Esophagus squamous epithelium (tissue), 5 donors: ENCODE data around the gene PTPRN2. TPM values are rescaled to one million over a fixed set of nuclear protein-coding genes. Genes with fewer than 3 reads are reported as not detected.

Experiments used
- DNase-seq: peaks from one replicate; lab custom pipeline; 2025; lab: John Stamatoyannopoulos, UW
- H3K27ac ChIP-seq, 4 donors: fragments of 200-600 bp; sonication (generic); one replicate each; pipeline ENCODE4 v1.5.1; 2016 to 2019; ENCODE audit warnings: mild to moderate bottlenecking in 1 of 4
- H3K27me3 ChIP-seq, 4 donors: fragments of 200-600 bp; sonication (generic); 1 replicate in 3 of 4; 2 replicates in 1 of 4; pipeline versions ENCODE4 v1.5.1 to v1.6.0; 2017 to 2021; ENCODE audit warnings: antibody characterized with exemption in 1 of 4
- H3K36me3 ChIP-seq, 3 donors: fragments of 200-600 bp; sonication (generic); one replicate each; pipeline ENCODE4 v1.5.1; 2016 to 2019
- H3K4me1 ChIP-seq, 3 donors: fragments of 200-600 bp; sonication (generic); one replicate each; pipeline ENCODE4 v1.5.1; 2017 to 2019
- H3K4me3 ChIP-seq, 4 donors: fragments of 200-600 bp; sonication (generic); 1 replicate in 3 of 4; 2 replicates in 1 of 4; pipeline ENCODE4 v1.5.1; 2016 to 2019; ENCODE audit warnings: mild to moderate bottlenecking in 2 of 4, moderate library complexity in 1 of 4
- H3K9me3 ChIP-seq, 3 donors: fragments of 200-600 bp; sonication (generic); one replicate each; pipeline ENCODE4 v1.5.1; 2016 to 2019
- POLR2A ChIP-seq, 4 donors: fragments of 450-650 bp; IDR thresholded peaks; one replicate each; pipeline ENCODE4 v1.6.1; 2017; ENCODE audit warnings: antibody characterized with exemption in 4 of 4, mild to moderate bottlenecking in 4 of 4, moderate library complexity in 3 of 4
- WGBS, 2 donors: methylation state at CpG; one replicate each; pipeline ENCODE4 v1.1.5; 2018; 5-methylcytosine and 5-hydroxymethylcytosine counted together
- intact Hi-C: fragments of 100-400 bp; cut with DNase I; formaldehyde crosslinking; loops from one replicate; pipeline ENCODE4 v1.15.0; 2022
- total RNA-seq, 4 donors: library from RNA; depleted of rRNA; stranded (reverse); fragments of >200 nt; gene quantifications; one replicate each; pipeline ENCODE4 v1.1.0, GENCODE V29; 2016
- TF ChIP-seq, protein P1 (sequence below), 6 experiments: fragments of 450-650 bp in 4 of 6; fragments of 200-600 bp in 2 of 6; sonication (generic) in 2 of 6; IDR thresholded peaks; one replicate each; pipeline ENCODE4 v1.5.1; 2016 to 2019; ENCODE audit warnings: antibody characterized with exemption in 6 of 6, mild to moderate bottlenecking in 4 of 6, moderate library complexity in 4 of 6
- donor health status: DM: yes; HTN: yes; CAD: no.

Gene PTPRN2
- total RNA-seq, 4 donors from 2014 or later: 0.38 to 2.7 (median 1.0) TPM

- WGBS, 2 donors: 71% methylated on average over 9 to 22 of the region's 23 CpGs
- intact Hi-C loops: no loop called here
- H3K4me3 ChIP-seq: no peak overlapping the region
- peaks cover 0 to 11% (median 0%) of the 10 kb centered on the region in 3 donors for H3K9me3 ChIP-seq
- TF ChIP-seq, protein P1, sequence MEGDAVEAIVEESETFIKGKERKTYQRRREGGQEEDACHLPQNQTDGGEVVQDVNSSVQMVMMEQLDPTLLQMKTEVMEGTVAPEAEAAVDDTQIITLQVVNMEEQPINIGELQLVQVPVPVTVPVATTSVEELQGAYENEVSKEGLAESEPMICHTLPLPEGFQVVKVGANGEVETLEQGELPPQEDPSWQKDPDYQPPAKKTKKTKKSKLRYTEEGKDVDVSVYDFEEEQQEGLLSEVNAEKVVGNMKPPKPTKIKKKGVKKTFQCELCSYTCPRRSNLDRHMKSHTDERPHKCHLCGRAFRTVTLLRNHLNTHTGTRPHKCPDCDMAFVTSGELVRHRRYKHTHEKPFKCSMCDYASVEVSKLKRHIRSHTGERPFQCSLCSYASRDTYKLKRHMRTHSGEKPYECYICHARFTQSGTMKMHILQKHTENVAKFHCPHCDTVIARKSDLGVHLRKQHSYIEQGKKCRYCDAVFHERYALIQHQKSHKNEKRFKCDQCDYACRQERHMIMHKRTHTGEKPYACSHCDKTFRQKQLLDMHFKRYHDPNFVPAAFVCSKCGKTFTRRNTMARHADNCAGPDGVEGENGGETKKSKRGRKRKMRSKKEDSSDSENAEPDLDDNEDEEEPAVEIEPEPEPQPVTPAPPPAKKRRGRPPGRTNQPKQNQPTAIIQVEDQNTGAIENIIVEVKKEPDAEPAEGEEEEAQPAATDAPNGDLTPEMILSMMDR (IDR thresholded peaks at IDR 0.05): no peak
- TF ChIP-seq POLR2A (IDR thresholded peaks at IDR 0.05): no peak
- H3K27me3 ChIP-seq: peaks cover 0 to 10% (median 0%) of the 10 kb centered on the region in 4 donors
- DNase-seq: no peak
- H3K27ac ChIP-seq: no peak overlapping the region
- no peaks in the 10 kb centered on the region for H3K36me3 ChIP-seq
- no peaks in the 10 kb centered on the region for H3K4me1 ChIP-seq
Measured at GRCh38 chr7:157526913-157527634, 1060.5 kb downstream of the PTPRN2 start.

- peaks cover 0 to 2% (median 0%) of the 10 kb centered on the region in 3 donors for H3K9me3 ChIP-seq
- peaks cover 0 to 12% (median 0%) of the 10 kb centered on the region in 4 donors for H3K27me3 ChIP-seq
- DNase-seq: no peak
- no peaks in the 10 kb centered on the region for H3K36me3 ChIP-seq
- H3K4me3 ChIP-seq: no peak overlapping the region
- WGBS, 2 donors: 52 to 65% methylated on average over 24 to 25 of the region's 32 CpGs
- intact Hi-C loops: no loop called here
- no peak overlapping the region for H3K27ac ChIP-seq
- H3K4me1 ChIP-seq: no peaks in the 10 kb centered on the region
- TF ChIP-seq, protein P1 (IDR thresholded peaks at IDR 0.05): no peak
- no peak for TF ChIP-seq POLR2A (IDR thresholded peaks at IDR 0.05)
Measured at GRCh38 chr7:157526005-157526912, 1061.4 kb downstream of the PTPRN2 start.

DNA sequence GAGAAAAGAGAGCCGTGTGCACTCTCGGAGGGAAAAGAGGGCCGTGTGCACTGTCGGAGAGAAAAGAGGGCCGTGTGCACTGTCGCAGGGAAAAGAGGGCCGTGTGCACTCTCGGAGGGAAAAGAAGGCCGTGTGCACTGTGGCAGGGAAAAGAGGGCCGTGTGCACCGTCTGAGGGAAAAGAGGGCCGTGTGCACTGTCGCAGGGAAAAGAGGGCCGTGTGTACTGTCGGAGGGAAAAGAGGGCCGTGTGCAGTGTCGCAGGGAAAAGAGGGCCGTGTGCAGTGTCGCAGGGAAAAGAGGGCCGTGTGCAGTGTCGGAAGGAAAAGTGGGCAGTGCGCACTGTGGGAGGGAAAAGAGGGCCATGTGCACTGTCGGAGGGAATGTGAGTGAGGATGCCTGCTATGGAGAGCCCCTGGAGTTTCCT is 1062.1 kb downstream of the PTPRN2 start:
- intact Hi-C loops: no loop called here
- 81% methylated on average over 23 of the region's 23 CpGs for WGBS, 2 donors
- no peak overlapping the region for H3K27ac ChIP-seq
- no peak for DNase-seq
- no peaks in the 10 kb centered on the region for H3K4me1 ChIP-seq
- no peak overlapping the region for H3K4me3 ChIP-seq
- H3K9me3 ChIP-seq: no peaks in the 10 kb centered on the region
- H3K27me3 ChIP-seq: peaks cover 0 to 15% (median 0%) of the 10 kb centered on the region in 4 donors
- H3K36me3 ChIP-seq: no peaks in the 10 kb centered on the region
- TF ChIP-seq, protein P1 (IDR thresholded peaks at IDR 0.05): no peak
- no peak for TF ChIP-seq POLR2A (IDR thresholded peaks at IDR 0.05)

DNA sequence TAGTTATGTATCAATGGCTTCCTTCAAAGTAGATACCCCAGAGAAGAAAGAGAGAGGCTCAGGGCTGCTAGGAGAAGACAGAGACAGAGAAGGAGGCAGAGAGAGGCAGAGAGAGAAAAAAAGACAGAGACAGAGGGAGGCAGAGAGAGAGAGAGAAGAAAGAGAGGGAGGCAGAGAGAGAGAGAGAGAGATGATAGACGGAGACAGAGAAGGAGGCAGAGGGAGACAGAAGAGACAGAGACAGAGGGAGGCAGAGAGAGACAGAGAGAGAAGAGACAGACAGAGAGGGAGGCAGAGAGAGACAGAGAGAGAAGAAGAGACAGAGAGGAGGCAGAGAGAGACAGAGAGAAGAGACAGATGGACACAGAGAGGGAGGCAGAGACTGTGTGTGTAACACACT is 1062.9 kb downstream of the PTPRN2 start:
- H3K9me3 ChIP-seq: no peaks in the 10 kb centered on the region
- no peak for DNase-seq
- WGBS, 2 donors: 70 to 80% methylated on average over 1 of the region's 1 CpG
- H3K4me1 ChIP-seq: no peaks in the 10 kb centered on the region
- H3K4me3 ChIP-seq: no peak overlapping the region
- H3K27ac ChIP-seq: no peak overlapping the region
- no peaks in the 10 kb centered on the region for H3K36me3 ChIP-seq
- intact Hi-C loops: no loop called here
- TF ChIP-seq POLR2A (IDR thresholded peaks at IDR 0.05): no peak
- TF ChIP-seq, protein P1 (IDR thresholded peaks at IDR 0.05): no peak
- peaks cover 0 to 20% (median 0%) of the 10 kb centered on the region in 4 donors for H3K27me3 ChIP-seq
